Fibroblast of mammary gland (primary cell): Measurements from ENCODE around the gene PLEKHA8.
A peak's percentile ranks its signal among the peaks of the same experiment; 100 is the strongest.

Experiments used
- DNase-seq: peaks from one replicate; pipeline ENCODE4 v3.0.0-alpha.2; 2010; ENCODE audit warnings: low read depth
- H3K4me3 ChIP-seq: 2 replicates; pipeline ENCODE4 v1.5.1; 2011; ENCODE audit warnings: low read depth, mild to moderate bottlenecking, low read length, moderate library complexity; ENCODE audit not compliant: control insufficient read depth
- CTCF ChIP-seq: conservative IDR thresholded peaks from 2 replicates; pipeline ENCODE4 v1.5.1; 2011; ENCODE audit warnings: low read depth, low read length, inconsistent platforms; ENCODE audit not compliant: control insufficient read depth, insufficient read depth

Gene PLEKHA8

GRCh38 chr7:30019387-30019786, 8.8 kb upstream of the PLEKHA8 start:
- no peak for DNase-seq
- no peak overlapping the region for H3K4me3 ChIP-seq

DNA sequence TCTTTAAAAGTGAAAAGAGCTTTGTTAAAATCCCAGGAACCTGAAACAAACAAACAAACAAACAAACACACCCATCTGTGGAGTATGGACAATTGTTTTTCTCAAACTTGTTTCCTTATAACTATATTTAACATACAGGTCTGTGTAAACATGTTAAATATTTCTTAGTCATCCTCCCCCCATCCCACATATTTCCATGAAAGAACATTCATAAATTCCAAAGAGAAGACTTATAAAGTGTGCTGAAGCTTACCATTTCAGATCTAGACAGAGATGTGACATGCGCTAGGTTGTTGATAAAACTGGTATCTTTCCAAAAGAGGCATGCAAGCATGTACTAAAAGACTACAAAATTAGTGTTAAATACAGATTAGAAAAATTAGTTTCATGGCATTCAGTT, 8.3 kb upstream of the PLEKHA8 start:
- no peak overlapping the region for H3K4me3 ChIP-seq
- DNase-seq: no peak
- no peak for TF ChIP-seq CTCF

More at GRCh38 chr7:30019387-30019786, 8.8 kb upstream of the PLEKHA8 start:
- peak; percentile 30 for TF ChIP-seq CTCF

GRCh38 chr7:30020535-30020934, 7.7 kb upstream of the PLEKHA8 start:
- DNase-seq: no peak
- no peak for TF ChIP-seq CTCF
- no peak overlapping the region for H3K4me3 ChIP-seq

DNA sequence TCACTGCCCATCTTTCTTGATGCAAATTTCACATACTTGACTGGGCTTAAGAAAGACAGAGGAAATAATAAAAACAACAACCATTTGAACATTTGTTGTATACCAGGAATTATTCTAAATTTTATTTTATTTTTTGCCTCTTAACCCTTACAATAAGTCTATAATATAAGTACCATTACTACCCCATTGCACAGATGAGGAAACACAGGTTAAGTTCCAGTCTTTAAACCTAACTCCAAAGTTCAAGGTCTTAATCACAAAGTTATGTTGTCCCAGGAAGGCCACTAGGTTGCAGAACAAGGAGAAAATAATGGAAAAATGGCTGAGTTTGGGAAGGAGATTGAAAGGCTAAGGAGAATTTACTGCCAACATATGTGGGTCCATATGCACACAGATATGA, 5.2 kb upstream of the PLEKHA8 start:
- H3K4me3 ChIP-seq: no peak overlapping the region
- TF ChIP-seq CTCF: no peak
- no peak for DNase-seq

- DNase-seq: no peak
- no peak for TF ChIP-seq CTCF
- H3K4me3 ChIP-seq: no peak overlapping the region
These were observed 4.7 kb upstream of the PLEKHA8 start for GRCh38 chr7:30023524-30023923.

DNA sequence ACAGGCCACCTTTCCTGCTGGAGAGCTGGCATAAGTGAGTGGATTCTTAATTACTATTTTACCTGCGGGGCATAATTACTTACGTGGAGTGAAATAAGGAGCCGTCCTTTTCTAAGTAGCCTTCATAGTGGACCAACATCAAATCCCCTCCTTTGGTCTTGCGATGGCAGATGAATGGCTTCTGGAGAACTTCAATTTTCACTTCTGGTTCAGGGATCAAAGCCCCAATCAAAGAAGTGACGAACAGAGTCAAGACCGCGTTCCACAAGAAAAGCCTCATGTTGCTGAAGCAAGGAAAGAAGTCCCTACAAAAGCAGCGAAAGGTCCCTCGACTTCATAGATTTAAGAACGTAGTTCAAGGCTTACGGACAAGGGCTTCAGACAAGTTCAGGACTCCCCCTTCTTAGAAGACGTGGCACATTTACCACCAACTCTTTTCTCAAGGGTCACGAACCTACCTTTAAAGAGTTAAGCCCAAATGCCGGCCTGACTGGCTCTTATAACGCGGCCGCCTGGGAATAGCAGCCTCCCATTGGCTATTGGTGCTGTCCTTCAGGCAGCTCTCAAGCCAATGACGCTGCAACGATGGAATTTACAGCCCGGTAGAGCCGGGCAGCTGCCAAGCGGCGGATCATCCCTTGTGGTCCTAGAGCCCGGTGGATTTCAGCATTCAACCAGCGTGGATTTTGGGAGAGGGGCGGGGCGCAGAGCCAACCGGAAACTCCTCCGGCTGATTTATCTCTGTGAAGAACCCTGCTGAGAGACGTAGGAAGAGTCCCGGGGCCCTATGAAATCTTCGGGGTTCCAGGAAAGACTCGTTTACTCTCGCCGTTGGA, 1.8 kb upstream of the PLEKHA8 start, which contains the start of gene FKBP14:
Gene FKBP14 (minus strand): TSS at position 474 of the 836 bp plus-strand sequence. CDS start 194 bp downstream, at position 280.
- no peak for TF ChIP-seq CTCF
- peak; percentile 100 for DNase-seq
- H3K4me3 ChIP-seq: peak within 1 kb of the TSS; percentile 88
